ENCODE measurements around the gene EYS.
"Not testable (repeated sequence)": the region's sequence is repeated elsewhere in the genome, so short reads cannot be mapped to it uniquely, and the experiment has no call there.

Gene EYS

DNA sequence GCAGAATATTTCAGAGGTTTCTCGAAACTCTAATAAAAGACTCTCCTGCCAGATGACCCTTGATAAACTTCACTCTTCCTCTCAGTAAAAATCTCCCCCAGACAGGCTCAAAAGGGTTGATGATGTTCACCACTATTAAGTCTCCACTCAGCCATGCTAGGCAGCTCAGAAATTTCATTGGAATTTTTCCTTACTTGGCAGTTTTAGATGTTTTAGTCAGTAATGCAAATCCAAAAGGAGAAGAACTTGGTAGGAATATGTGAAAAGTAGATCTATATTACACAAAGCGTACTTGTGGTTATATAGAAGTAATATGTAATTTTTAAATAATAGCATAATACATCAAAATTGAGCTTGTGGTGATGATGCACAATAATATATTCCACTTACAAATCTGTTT lies 1738.4 kb downstream of the EYS start:
- no peak overlapping the region for H3K4me3 ChIP-seq
- TF ChIP-seq, protein P1, sequence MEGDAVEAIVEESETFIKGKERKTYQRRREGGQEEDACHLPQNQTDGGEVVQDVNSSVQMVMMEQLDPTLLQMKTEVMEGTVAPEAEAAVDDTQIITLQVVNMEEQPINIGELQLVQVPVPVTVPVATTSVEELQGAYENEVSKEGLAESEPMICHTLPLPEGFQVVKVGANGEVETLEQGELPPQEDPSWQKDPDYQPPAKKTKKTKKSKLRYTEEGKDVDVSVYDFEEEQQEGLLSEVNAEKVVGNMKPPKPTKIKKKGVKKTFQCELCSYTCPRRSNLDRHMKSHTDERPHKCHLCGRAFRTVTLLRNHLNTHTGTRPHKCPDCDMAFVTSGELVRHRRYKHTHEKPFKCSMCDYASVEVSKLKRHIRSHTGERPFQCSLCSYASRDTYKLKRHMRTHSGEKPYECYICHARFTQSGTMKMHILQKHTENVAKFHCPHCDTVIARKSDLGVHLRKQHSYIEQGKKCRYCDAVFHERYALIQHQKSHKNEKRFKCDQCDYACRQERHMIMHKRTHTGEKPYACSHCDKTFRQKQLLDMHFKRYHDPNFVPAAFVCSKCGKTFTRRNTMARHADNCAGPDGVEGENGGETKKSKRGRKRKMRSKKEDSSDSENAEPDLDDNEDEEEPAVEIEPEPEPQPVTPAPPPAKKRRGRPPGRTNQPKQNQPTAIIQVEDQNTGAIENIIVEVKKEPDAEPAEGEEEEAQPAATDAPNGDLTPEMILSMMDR (IDR thresholded peaks at IDR 0.05) = no peak

GRCh38 chr6:63964366-63964765 lies 1742.7 kb downstream of the EYS start:
- DNase-seq (ENCODE audit: low spot score) = no peak
- TF ChIP-seq, protein P1 (IDR thresholded peaks at IDR 0.05) = no peak
- Histone ChIP-seq H3K27ac (no peak overlapping the region), H3K4me3 (no peak overlapping the region)

More for the DNA sequence above, 1738.4 kb downstream of the EYS start:
- H3K27ac ChIP-seq = no peak overlapping the region
- DNase-seq (ENCODE audit: low spot score) = no peak

DNA sequence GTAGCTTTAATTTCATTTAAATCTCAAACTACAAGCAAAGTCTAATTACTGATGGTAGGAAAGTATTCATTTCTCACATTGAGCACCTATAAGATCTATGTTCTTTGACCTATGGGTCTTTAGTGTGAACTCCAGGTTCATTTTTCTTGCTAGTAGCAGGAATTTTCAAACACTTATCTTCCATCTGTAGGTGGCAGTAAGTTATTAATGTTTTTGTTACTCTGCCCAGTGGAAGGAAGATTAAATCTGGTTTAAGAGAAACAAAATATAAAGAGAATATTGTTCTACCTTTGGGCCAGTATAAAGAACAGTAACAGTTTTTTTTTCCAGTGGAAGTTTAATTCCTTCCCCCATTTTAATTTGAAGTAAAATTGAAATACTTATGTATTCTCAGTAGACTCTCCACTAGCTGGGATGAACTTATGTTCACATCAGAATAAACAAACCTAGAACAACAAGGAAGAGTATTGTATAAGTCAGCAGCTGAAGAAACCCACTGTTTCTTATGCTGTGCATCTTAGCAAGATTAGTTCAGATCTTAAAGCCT lies 1743.2 kb downstream of the EYS start:
- DNase-seq (ENCODE audit: low spot score) = no peak
- Histone ChIP-seq H3K4me3 (no peak overlapping the region), H3K27ac (no peak overlapping the region)
- TF ChIP-seq, protein P1 (IDR thresholded peaks at IDR 0.05) = no peak

- H3K4me3 ChIP-seq; DNase-seq (ENCODE audit: low spot score); H3K27ac ChIP-seq: not testable (repeated sequence)
Measured at GRCh38 chr6:63953336-63954021, 1753.5 kb downstream of the EYS start.

DNA sequence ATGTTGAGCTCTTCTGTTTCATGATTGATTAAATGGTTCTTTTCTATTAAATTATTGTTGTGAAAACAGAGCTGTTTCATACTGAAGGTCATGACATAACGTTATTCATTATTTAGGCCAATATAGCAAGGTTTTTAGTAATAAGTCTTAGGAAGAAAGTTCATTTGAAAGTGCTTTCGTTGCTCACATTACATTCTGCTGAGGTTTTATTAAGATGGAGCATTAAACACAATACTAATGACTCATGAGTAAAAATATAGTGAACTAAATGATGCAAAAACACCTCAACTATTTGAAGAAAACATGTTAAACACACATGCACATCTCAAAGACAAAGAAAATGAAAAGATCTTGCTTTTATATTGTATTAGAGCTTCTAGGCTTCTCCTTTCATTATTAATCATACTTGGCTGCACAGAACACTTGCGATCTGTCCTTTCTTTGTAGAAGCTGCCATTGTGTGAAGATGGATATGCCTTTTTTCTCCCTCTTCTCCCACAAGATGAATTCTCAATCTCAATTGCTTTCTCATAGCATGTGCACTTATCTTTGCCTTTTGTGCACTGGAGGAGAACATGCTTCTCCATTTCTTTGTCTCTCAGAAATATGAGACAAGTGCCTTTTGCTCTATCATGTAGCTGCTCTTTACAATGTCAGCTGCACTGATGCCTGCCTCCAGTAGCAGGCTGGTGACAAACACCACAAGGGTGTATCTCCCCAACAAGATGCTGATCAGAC lies 1759.1 kb downstream of the EYS start:
- TF ChIP-seq, protein P1 (IDR thresholded peaks at IDR 0.05) = no peak
- Histone ChIP-seq H3K4me3 (no peak overlapping the region), H3K27ac (no peak overlapping the region)
- no peak for DNase-seq (ENCODE audit: low spot score)

- no peak for DNase-seq (ENCODE audit: low spot score)
- TF ChIP-seq, protein P1 (IDR thresholded peaks at IDR 0.05) = no peak
- Histone ChIP-seq H3K27ac (no peak overlapping the region), H3K4me3 (no peak overlapping the region)
Measured at GRCh38 chr6:63945987-63946386, 1761.0 kb downstream of the EYS start.

DNA sequence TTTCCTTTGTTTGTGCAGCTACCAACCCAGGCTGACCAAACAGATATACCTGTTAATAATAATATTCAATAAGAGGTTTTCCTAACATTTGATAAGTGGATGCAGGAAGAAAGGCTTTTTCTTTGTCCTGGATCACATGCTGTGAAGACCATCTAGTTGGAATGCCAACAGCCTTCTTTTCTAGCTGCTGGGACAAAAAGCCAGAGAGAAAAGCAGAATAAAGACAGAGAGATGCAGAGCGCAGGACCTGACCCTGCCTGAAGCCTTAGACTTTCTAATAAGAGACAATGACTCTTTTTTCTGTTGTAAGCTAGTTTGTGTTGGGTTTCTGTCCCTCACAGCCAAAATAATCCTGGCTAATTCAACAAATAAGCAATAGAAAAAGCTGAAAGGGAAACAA lies 1763.2 kb downstream of the EYS start:
- Histone ChIP-seq H3K4me3 (no peak overlapping the region), H3K27ac (no peak overlapping the region)
- TF ChIP-seq, protein P1 (IDR thresholded peaks at IDR 0.05) = no peak
- DNase-seq (ENCODE audit: low spot score) = no peak
